Ascending aorta (tissue), 2 donors: ENCODE measurements around the gene FAM124A. TPM values are rescaled to one million over a fixed set of nuclear protein-coding genes. Genes with fewer than 3 reads are reported as not detected.

ENCODE experiments used
- DNase-seq, 2 donors: peaks; one replicate each; pipeline ENCODE4 v3.0.0-alpha.2; 2019; ENCODE audit warnings: low spot score in 2 of 2
- H3K27ac ChIP-seq, 2 donors: fragments of 200-600 bp; sonication (generic); one replicate each; pipeline ENCODE4 v1.5.1; 2016 to 2017; ENCODE audit warnings: mild to moderate bottlenecking in 1 of 2
- H3K27me3 ChIP-seq: fragments of 200-600 bp; sonication (generic); one replicate; pipeline ENCODE4 v1.5.1; 2017
- H3K36me3 ChIP-seq, 2 donors: fragments of 200-600 bp; sonication (generic); one replicate each; pipeline ENCODE4 v1.5.1; 2016
- H3K4me1 ChIP-seq, 2 donors: fragments of 200-600 bp; sonication (generic); one replicate each; pipeline ENCODE4 v1.5.1; 2016 to 2017; ENCODE audit warnings: mild to moderate bottlenecking in 1 of 2
- H3K4me3 ChIP-seq, 2 donors: fragments of 200-600 bp; sonication (generic); one replicate each; pipeline ENCODE4 v1.5.1; 2016 to 2017; ENCODE audit warnings: mild to moderate bottlenecking in 1 of 2
- H3K9me3 ChIP-seq, 2 donors: fragments of 200-600 bp; sonication (generic); one replicate each; pipeline ENCODE4 v1.5.1; 2016
- intact Hi-C: fragments of 100-400 bp; cut with DNase I; formaldehyde crosslinking; loops from one replicate; pipeline ENCODE4 v1.15.1; 2023
- total RNA-seq: library from RNA; depleted of rRNA; stranded (reverse); fragments of >200 nt; gene quantifications from one replicate; pipeline ENCODE4 v1.1.0, GENCODE V29; 2016
- TF ChIP-seq, protein P1 (sequence below), 3 experiments: fragments of 200-600 bp in 2 of 3; fragments of 450-650 bp in 1 of 3; sonication (generic) in 2 of 3; IDR thresholded peaks; one replicate each; pipeline ENCODE4 v1.5.1; 2016 to 2019; ENCODE audit warnings: antibody characterized with exemption in 3 of 3, mild to moderate bottlenecking in 1 of 3, moderate library complexity in 1 of 3

FAM124A gene
- total RNA-seq, 1 donor from 2014 or later, result 22.4 TPM

DNA sequence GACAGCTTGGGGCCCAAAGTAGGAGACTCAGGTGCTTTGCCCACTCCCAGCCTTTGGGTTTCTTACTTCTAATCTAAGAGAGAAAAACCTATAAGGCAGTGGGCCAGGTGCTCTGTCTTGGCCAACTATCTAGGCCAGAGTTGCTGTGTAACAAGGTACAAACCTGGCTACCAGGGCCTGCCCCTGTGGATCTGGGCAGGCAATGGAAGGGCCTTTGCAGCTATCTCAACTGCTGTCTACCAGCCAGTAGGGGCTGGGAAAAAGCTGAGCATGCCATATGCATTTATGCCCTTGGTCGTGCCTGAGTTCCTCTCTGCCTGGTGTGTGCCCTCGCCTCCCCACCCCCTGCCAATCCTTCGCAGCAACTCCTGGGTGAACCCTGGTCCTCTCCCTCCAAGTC, 100.6 kb downstream of the FAM124A start:
- intact Hi-C loops, result no loop called here
- Histone ChIP-seq H3K9me3 (no peaks in the 10 kb centered on the region), H3K27ac (no peak overlapping the region)

DNA sequence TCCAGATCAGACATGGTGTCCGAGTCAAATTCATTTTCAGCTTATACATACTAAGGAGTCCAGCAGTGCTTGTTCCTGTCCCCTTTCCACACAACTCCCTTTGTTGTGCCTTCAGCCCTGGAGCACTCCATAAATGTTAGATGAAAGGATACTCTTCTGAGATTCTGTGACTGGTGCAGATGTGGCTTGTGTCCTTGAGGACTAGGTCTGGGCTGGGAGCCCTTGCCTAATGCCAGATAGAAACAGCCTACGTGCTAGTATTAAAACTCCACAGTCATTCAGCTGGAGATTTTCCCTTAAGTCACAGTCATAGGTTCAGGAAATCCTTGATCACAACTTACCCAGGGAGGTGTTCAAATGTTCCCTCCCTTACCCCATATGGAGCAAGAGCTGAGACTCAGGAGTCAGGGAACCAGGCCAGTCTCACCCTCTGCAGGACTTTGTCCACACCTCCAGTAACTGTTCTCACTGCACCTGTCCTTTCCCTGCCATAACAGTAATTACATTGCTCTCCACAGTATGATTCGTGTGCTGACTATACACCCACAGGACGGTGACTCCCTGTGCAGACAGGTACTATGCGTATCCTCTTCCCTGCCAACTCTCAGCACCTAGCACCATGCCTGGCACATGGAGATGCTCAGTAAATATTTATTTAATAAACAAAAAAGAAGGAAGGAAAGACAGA, 101.8 kb downstream of the FAM124A start:
- Histone ChIP-seq H3K36me3 (no peaks in the 10 kb centered on the region), H3K4me1 (peaks cover 0 to 6% of the 10 kb centered on the region in 2 donors), H3K9me3 (no peaks in the 10 kb centered on the region), H3K27me3 (no peaks in the 10 kb centered on the region), H3K27ac (no peak overlapping the region), H3K4me3 (no peak overlapping the region)
- intact Hi-C loops, result no loop called here
- TF ChIP-seq, protein P1, sequence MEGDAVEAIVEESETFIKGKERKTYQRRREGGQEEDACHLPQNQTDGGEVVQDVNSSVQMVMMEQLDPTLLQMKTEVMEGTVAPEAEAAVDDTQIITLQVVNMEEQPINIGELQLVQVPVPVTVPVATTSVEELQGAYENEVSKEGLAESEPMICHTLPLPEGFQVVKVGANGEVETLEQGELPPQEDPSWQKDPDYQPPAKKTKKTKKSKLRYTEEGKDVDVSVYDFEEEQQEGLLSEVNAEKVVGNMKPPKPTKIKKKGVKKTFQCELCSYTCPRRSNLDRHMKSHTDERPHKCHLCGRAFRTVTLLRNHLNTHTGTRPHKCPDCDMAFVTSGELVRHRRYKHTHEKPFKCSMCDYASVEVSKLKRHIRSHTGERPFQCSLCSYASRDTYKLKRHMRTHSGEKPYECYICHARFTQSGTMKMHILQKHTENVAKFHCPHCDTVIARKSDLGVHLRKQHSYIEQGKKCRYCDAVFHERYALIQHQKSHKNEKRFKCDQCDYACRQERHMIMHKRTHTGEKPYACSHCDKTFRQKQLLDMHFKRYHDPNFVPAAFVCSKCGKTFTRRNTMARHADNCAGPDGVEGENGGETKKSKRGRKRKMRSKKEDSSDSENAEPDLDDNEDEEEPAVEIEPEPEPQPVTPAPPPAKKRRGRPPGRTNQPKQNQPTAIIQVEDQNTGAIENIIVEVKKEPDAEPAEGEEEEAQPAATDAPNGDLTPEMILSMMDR (IDR thresholded peaks at IDR 0.05), result no peak
- no peak for DNase-seq

More for the DNA sequence above, 100.6 kb downstream of the FAM124A start:
- H3K4me1 ChIP-seq, result peaks cover 0 to 6% of the 10 kb centered on the region in 2 donors
- H3K4me3 ChIP-seq, result no peak overlapping the region
- H3K36me3 ChIP-seq, result no peaks in the 10 kb centered on the region
- TF ChIP-seq, protein P1 (IDR thresholded peaks at IDR 0.05), result no peak
- no peaks in the 10 kb centered on the region for H3K27me3 ChIP-seq
- DNase-seq, result no peak

DNA sequence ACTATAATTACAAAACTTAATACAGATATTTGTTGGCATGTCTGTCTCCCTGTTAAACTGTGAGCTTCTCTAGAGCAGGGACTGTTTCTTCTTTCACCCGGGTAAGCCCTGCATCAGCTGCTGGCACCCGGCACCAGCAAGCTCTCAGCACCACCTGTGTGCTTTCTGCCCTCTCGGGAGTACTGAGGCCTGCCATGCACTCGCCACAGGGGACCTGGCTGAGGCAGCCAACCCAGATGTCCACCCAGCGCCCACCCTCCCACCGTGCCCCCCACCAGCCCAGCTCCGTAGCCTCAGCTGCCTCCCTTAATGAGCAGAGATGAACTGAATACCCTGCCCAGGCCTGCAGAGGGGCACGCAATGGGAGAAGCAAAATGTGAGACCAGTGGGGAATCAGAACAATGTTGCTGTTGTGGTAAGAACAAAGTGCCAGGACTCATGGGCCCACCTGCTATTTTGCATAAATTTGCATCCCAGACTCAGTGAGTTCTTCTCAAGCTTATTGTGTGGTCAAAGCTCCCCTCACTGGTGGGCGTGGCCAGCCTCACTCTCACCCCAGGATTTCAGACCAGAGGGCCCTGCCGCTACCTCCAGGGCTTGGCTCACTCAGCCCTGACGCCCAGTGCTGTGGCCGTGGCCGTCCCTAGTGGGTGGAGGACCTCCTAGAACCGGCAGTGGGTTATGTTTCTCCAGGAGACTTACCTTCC, 102.7 kb downstream of the FAM124A start:
- Histone ChIP-seq H3K9me3 (no peaks in the 10 kb centered on the region), H3K27me3 (no peaks in the 10 kb centered on the region), H3K4me3 (no peak overlapping the region), H3K4me1 (peaks cover 0 to 6% of the 10 kb centered on the region in 2 donors), H3K27ac (no peak overlapping the region), H3K36me3 (no peaks in the 10 kb centered on the region)
- TF ChIP-seq, protein P1 (IDR thresholded peaks at IDR 0.05), result no peak
- DNase-seq, result no peak
- intact Hi-C loops, result no loop called here

DNA sequence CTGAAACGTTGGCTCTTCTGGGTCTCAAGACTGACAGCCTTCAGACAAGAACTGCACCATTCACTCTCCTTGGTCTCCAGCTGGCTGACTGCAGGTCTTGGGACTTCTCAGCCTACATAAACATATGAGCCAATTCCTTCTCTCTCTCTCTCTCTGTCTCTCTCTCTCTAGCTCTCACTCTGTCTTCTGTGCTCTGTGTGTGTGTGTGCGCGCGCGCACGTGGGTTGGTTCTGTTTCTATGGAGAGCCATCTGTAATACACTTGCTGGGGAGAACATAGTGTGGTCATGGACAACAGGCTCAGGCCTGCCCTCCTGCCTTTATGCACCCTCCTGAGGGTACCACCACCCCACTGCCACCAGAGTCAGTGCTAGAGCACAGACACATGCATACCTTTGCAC, 103.6 kb downstream of the FAM124A start:
- Histone ChIP-seq H3K4me1 (peaks cover 0 to 6% of the 10 kb centered on the region in 2 donors), H3K27ac (no peak overlapping the region), H3K36me3 (no peaks in the 10 kb centered on the region), H3K9me3 (no peaks in the 10 kb centered on the region), H3K4me3 (no peak overlapping the region), H3K27me3 (no peaks in the 10 kb centered on the region)
- DNase-seq, result no peak
- TF ChIP-seq, protein P1 (IDR thresholded peaks at IDR 0.05), result no peak
- intact Hi-C loops, result no loop called here

DNA sequence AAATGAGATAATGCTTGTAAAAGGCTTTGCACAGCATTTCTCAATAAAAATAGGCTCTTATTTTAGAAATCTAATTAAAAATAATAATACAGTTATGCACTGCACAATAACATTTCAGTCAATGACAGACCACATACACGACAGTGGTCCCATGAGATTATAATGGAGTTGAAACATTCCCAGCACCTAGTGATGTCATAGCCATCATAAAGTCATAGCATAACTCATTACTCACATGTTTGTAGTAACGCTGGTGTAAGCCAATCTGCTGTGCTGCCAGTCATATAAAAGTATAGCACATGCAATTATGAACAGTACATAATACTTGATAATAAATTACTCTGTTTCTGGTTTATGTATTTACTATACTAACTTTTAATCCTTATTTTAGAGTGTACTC, 104.6 kb downstream of the FAM124A start:
- Histone ChIP-seq H3K9me3 (no peaks in the 10 kb centered on the region), H3K4me1 (peaks cover 0 to 2% of the 10 kb centered on the region in 2 donors), H3K36me3 (no peaks in the 10 kb centered on the region), H3K27ac (no peak overlapping the region), H3K27me3 (no peaks in the 10 kb centered on the region), H3K4me3 (no peak overlapping the region)
- DNase-seq, result no peak
- TF ChIP-seq, protein P1 (IDR thresholded peaks at IDR 0.05), result no peak
- intact Hi-C loops, result no loop called here
